Thoracic aorta (tissue), 2 donors: ENCODE results near the gene CHSY1. TPM values are rescaled to one million over a fixed set of nuclear protein-coding genes. Genes with fewer than 3 reads are reported as not detected.
"Not testable (repeated sequence)": the region's sequence is repeated elsewhere in the genome, so short reads cannot be mapped to it uniquely, and the experiment has no call there.

Experiments used
- ATAC-seq: fragments of 150-250 bp; one replicate; pipeline ENCODE4 v1.8.0; 2017; ENCODE audit warnings: low read depth; ENCODE audit not compliant: insufficient number of reproducible peaks, low FRiP score
- DNase-seq: peaks from one replicate; pipeline ENCODE4 v3.0.0-alpha.2; 2020; ENCODE audit warnings: low spot score
- H3K27ac ChIP-seq, 2 donors: fragments of 200-600 bp; sonication (generic); 1 replicate in 1 of 2; 2 replicates in 1 of 2; pipeline ENCODE4 v1.5.1; 2016; ENCODE audit warnings: mild to moderate bottlenecking in 2 of 2, moderate library complexity in 2 of 2
- H3K27me3 ChIP-seq: fragments of 200-600 bp; sonication (generic); replicated peaks from 2 replicates; pipeline ENCODE4 v1.6.0; 2016; ENCODE audit warnings: mild to moderate bottlenecking; ENCODE audit not compliant: insufficient read depth
- H3K36me3 ChIP-seq: fragments of 200-600 bp; sonication (generic); one replicate; pipeline ENCODE4 v1.5.1; 2016
- H3K4me1 ChIP-seq, 2 donors: fragments of 200-600 bp; sonication (generic); 1 replicate in 1 of 2; 2 replicates in 1 of 2; pipeline versions ENCODE4 v1.5.1 to v1.6.0; 2016; ENCODE audit warnings: low read depth in 2 of 2, mild to moderate bottlenecking in 1 of 2; ENCODE audit not compliant: control insufficient read depth in 1 of 2
- H3K4me3 ChIP-seq: fragments of 200-600 bp; sonication (generic); 2 replicates; pipeline ENCODE4 v1.5.1; 2016; ENCODE audit warnings: mild to moderate bottlenecking
- H3K9me3 ChIP-seq: fragments of 200-600 bp; sonication (generic); 2 replicates; pipeline ENCODE4 v1.5.1; 2016
- total RNA-seq, 2 donors: library from RNA; depleted of rRNA; stranded (reverse); fragments of >200 nt; gene quantifications; one replicate each; pipeline versions ENCODE4 v1.1.0 to v1.2.3, GENCODE V29; 2016
- TF ChIP-seq, protein P1 (sequence below): fragments of 200-600 bp; sonication (generic); IDR thresholded peaks from one replicate; pipeline ENCODE4 v1.5.1; 2019; ENCODE audit warnings: antibody characterized with exemption

CHSY1 gene
- total RNA-seq, 2 donors from 2014 or later = 35.7 to 153 TPM

DNA sequence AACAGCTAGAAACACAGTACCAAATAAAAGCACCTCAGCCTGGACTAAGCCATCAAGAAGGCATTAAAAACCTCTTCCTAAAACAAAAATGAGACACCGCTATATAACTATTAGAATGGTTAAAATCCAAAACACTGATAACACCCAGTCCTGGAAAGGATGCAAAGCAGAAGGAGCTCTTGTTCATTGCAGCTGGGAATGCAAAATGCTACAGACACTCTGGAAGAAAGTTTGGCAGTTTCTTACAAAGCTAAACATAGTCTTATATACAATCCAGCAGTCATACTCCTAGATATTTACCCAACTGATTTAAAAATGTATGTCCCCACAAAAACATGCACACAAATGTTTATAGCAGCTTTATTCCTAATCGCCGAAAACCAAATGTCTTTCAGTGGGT is 35.7 kb downstream of the CHSY1 start:
- no peaks in the 10 kb centered on the region for H3K9me3 ChIP-seq
- DNase-seq (no peak), ATAC-seq (no peak)
- no peak overlapping the region for H3K4me3 ChIP-seq
- peaks cover 4 to 54% of the 10 kb centered on the region in 2 donors for H3K4me1 ChIP-seq
- H3K27ac ChIP-seq = no peak overlapping the region
- no peaks in the 10 kb centered on the region for H3K27me3 ChIP-seq
- no peaks in the 10 kb centered on the region for H3K36me3 ChIP-seq
- TF ChIP-seq, protein P1, sequence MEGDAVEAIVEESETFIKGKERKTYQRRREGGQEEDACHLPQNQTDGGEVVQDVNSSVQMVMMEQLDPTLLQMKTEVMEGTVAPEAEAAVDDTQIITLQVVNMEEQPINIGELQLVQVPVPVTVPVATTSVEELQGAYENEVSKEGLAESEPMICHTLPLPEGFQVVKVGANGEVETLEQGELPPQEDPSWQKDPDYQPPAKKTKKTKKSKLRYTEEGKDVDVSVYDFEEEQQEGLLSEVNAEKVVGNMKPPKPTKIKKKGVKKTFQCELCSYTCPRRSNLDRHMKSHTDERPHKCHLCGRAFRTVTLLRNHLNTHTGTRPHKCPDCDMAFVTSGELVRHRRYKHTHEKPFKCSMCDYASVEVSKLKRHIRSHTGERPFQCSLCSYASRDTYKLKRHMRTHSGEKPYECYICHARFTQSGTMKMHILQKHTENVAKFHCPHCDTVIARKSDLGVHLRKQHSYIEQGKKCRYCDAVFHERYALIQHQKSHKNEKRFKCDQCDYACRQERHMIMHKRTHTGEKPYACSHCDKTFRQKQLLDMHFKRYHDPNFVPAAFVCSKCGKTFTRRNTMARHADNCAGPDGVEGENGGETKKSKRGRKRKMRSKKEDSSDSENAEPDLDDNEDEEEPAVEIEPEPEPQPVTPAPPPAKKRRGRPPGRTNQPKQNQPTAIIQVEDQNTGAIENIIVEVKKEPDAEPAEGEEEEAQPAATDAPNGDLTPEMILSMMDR = no peak

DNA sequence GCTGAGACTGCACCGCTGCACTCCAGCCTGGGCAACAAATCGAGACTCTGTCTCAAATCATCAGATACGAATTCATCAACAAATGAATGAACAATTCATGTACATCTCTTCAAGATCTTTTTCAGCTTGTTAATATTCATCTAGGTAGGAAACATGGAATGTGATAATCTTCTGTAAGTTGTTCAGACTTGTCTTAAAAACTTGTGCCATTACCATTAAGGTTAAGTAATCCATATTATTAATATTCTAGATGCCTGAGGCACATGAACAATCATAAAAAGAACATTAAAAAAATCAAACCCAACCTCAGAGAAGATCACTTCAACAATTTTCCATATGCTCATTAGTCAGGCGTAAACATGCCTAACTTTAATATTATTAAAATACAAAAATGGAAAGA is 36.2 kb downstream of the CHSY1 start:
- Histone ChIP-seq H3K4me1 (peaks cover 8 to 55% of the 10 kb centered on the region in 2 donors), H3K4me3 (no peak overlapping the region)
- TF ChIP-seq, protein P1 = no peak

DNA sequence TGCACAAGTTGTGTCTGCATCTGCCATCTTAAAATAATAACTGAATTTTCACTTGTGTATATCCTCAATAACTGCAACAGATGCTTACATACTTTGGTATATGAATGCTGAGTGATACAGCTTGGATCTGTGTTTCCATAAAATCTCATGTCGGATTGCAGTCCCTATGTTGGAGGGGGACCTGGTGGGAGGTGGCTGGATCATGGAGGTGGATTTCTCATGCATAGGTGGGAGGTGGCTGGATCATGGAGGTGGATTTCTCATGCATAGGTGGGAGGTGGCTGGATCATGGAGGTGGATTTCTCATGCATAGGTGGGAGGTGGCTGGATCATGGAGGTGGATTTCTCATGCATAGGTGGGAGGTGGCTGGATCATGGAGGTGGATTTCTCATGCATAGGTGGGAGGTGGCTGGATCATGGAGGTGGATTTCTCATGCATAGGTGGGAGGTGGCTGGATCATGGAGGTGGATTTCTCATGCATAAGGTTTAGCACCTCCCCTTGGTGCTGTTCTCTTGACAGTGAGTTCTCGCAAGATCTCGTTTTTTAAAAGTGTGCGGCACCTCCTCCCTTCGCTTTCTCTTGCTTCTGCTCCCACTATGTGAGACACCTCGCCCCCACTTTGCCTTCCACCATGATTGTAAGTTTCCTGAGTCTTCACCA is 37.3 kb downstream of the CHSY1 start:
- DNase-seq, H3K27ac ChIP-seq, ATAC-seq, H3K36me3 ChIP-seq, H3K9me3 ChIP-seq, H3K27me3 ChIP-seq, H3K4me3 ChIP-seq: not testable (repeated sequence)
- H3K4me1 ChIP-seq = peaks cover 18 to 55% of the 10 kb centered on the region in 2 donors

More for the DNA sequence above, 36.2 kb downstream of the CHSY1 start:
- no peak for ATAC-seq
- no peaks in the 10 kb centered on the region for H3K27me3 ChIP-seq
- no peak for DNase-seq
- H3K9me3 ChIP-seq = no peaks in the 10 kb centered on the region
- no peak overlapping the region for H3K27ac ChIP-seq
- no peaks in the 10 kb centered on the region for H3K36me3 ChIP-seq

DNA sequence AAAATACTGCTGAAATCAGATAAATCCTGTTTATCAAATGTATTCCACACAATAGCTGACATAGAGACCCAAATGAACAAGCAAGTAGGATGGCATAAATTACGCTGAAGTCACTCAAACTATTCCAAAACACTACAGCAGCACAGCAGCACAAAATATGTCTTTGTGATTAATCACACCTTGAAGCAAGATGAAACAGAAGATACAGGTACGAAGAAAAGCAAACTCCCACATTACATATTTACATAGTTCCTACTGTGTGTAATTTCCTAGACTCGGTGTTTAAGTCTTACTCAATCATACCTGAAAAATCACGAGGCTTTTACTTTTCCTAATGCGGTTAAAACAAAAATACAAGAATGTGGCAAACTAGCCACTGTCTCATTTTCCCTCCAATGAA is 38.3 kb downstream of the CHSY1 start:
- no peaks in the 10 kb centered on the region for H3K36me3 ChIP-seq
- H3K27me3 ChIP-seq = no peaks in the 10 kb centered on the region
- ATAC-seq (no peak), DNase-seq (no peak)
- TF ChIP-seq, protein P1 = no peak
- H3K27ac ChIP-seq = no peak overlapping the region
- no peaks in the 10 kb centered on the region for H3K9me3 ChIP-seq
- peaks cover 28 to 55% of the 10 kb centered on the region in 2 donors for H3K4me1 ChIP-seq
- H3K4me3 ChIP-seq = no peak overlapping the region

DNA sequence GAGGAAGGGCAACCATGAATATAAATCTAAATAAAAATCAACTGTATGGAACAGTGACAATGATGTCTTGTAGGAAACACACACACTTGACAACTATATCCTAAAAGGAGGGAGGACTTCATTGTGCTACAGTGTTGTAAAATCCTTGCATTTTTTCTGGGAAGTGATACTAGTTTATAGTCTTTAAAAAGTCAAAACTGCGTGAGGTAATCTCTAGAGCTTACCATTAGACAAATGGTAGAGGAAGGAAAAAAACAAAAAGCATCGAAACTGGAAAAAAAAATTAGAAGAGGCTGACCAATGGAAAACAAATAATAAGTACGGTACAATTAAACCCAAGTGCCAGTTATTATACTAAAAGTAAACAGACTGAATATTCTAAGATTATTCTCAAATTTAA is 38.7 kb downstream of the CHSY1 start:
- TF ChIP-seq, protein P1 = no peak
- Histone ChIP-seq H3K27ac (no peak overlapping the region), H3K36me3 (no peaks in the 10 kb centered on the region)

DNA sequence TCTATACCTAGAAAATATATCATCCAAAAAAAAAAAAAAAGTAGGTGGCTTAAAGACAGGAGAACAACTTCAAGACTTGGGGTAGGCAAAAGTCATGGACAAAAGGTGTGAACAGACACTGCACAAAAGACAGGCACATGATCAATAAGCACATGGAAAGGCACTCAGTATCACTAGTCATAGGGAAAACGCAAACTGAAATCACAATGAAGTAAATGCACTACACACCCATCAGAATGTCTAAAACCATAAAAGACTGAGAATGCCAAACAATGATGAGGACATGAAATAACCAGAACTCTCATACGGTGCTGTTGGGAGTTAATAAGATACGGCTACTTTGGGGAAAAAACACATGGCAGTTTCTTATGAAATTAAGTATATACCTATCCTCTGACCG is 40.0 kb downstream of the CHSY1 start:
- no peaks in the 10 kb centered on the region for H3K27me3 ChIP-seq
- H3K9me3 ChIP-seq = no peaks in the 10 kb centered on the region
- H3K27ac ChIP-seq = no peak overlapping the region
- ATAC-seq (no peak), DNase-seq (no peak)
- no peaks in the 10 kb centered on the region for H3K36me3 ChIP-seq
- H3K4me1 ChIP-seq = peaks cover 40 to 68% of the 10 kb centered on the region in 2 donors
- TF ChIP-seq, protein P1 = no peak
- no peak overlapping the region for H3K4me3 ChIP-seq

More for the DNA sequence above, 38.7 kb downstream of the CHSY1 start:
- no peak for ATAC-seq
- DNase-seq = no peak
- Histone ChIP-seq H3K27me3 (no peaks in the 10 kb centered on the region), H3K9me3 (no peaks in the 10 kb centered on the region), H3K4me1 (peaks cover 32 to 56% of the 10 kb centered on the region in 2 donors), H3K4me3 (no peak overlapping the region)
